Measurements from ENCODE around the gene POLG.

Gene POLG

DNA sequence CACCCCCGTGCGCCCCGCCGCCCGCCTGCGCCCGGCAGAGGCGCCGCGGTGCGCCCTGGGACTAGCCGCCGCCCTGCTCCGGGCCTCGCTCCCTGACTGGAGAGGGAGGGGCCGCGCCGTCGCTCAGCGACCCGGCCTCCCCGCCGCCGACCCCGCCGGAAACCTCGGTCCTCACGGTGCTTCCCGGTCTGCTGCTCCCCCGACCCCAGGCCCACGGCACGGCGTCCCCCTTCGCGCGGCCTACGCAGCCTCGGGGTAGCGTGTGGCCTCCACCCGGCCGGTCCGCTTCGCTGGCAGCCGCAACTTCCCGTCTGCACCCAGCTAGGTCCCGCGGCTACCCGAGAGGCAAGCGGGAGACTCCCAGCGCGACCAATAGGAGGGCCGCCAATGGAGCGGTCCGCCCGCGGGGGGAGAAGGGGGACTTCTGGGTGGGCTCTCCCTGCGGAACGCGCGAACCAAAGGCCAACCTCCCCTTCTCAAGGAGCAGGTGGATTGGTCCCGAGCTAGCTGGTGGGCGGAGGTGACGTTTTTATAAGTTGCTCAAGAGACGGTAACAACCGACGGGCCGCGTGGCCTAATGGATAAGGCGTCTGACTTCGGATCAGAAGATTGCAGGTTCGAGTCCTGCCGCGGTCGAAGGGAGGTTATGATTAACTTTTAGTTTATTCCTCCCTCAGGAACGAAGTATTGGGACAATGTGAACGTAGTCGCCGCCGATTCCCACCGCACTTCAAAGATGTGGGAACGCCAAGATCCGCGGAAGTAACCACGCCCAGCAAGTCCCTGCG, at the start of gene POLG:
Gene POLG, minus strand, starts transcription at position 315 of the 788 bp plus-strand sequence. CDS start 1,070 bp downstream, outside the sequence.
- no peaks in the 10 kb centered on the region for H3K9me3 ChIP-seq (ENCODE audit: severe bottlenecking)
- H3K36me3 ChIP-seq: peaks cover 36% of the 10 kb centered on the region
- peak; percentile 99 for DNase-seq
- TF ChIP-seq, protein P1, sequence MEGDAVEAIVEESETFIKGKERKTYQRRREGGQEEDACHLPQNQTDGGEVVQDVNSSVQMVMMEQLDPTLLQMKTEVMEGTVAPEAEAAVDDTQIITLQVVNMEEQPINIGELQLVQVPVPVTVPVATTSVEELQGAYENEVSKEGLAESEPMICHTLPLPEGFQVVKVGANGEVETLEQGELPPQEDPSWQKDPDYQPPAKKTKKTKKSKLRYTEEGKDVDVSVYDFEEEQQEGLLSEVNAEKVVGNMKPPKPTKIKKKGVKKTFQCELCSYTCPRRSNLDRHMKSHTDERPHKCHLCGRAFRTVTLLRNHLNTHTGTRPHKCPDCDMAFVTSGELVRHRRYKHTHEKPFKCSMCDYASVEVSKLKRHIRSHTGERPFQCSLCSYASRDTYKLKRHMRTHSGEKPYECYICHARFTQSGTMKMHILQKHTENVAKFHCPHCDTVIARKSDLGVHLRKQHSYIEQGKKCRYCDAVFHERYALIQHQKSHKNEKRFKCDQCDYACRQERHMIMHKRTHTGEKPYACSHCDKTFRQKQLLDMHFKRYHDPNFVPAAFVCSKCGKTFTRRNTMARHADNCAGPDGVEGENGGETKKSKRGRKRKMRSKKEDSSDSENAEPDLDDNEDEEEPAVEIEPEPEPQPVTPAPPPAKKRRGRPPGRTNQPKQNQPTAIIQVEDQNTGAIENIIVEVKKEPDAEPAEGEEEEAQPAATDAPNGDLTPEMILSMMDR (IDR thresholded peaks at IDR 0.05; ENCODE audit: low read depth, low read length): no peak
- H3K4me3 ChIP-seq (ENCODE audit: low read depth, low read length): peak within 1 kb of the TSS; percentile 73
- no peaks in the 10 kb centered on the region for H3K27me3 ChIP-seq (ENCODE audit: insufficient read depth, low read depth, severe bottlenecking)
- peak within 1 kb of the TSS; percentile 89 for H3K27ac ChIP-seq

DNA sequence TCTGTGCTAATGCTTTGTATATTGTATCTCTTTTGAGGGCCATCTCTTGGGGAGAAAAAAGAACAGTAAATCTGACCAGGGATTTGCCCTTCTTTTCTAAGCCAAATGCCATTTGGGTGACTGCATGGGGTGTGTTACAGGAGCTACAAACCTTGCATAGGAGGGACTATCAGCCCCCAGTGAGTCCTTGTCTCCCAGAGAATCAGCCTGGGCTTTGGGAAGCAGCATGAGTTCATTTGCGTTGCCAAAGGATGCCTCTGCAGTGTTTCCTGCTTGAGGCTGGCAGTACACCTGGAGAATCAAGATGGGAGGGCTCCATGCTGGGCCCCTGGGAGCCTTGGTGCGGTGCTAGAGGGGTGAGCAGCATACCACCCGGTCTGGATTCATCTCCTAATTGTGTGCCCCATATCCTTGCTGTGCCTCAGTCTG, 49.6 kb upstream of the POLG start:
- Histone ChIP-seq H3K27me3 (ENCODE audit: insufficient read depth, low read depth, severe bottlenecking) (no peaks in the 10 kb centered on the region), H3K36me3 (peaks cover 67% of the 10 kb centered on the region), H3K9me3 (ENCODE audit: severe bottlenecking) (no peaks in the 10 kb centered on the region), H3K27ac (peak overlapping the region; percentile 73), H3K4me3 (ENCODE audit: low read depth, low read length) (no peak overlapping the region)
- DNase-seq: no peak
- TF ChIP-seq, protein P1 (IDR thresholded peaks at IDR 0.05; ENCODE audit: low read depth, low read length): no peak

DNA sequence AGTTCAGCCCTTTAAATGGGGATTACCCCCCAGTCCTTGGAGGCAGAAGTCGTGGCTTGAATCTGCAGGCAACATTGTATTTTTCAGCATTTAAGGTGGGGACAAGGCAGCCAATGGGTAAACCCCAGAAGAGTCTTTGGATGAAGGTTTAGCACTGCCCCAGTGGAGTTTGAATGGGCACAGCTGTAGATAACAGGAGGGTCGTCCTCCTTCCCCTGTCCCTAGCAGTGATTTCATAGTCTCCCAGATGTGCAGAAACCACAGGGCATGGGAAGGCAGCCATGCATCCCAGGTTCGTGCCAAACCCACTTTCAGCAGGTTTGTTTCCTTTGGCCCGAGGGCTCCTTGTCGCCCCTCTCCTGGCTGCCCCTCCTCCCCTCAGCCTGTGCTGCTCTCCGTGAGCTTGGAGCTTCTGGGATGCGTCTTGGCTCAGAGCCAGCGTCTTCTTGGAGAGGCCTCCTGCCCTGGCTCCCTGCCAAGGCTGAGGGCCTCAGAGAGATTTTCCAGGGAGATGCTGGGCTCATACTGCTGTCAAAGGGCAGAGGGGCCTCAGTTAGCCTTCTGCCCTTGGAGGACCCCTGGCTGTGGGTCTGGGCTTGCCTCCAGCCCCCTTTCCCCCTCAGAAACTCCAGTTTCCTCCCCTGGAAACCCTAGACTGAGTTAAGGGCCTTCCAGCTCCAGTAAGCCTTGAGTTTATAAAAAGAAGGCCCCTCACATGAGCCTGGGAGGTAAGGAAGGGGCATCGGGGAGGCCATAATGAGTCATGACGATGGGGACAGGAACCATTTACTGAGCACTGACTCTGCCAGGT, 48.9 kb upstream of the POLG start:
- DNase-seq: peak; percentile 94
- H3K36me3 ChIP-seq: peaks cover 69% of the 10 kb centered on the region
- H3K9me3 ChIP-seq (ENCODE audit: severe bottlenecking): no peaks in the 10 kb centered on the region
- TF ChIP-seq, protein P1 (IDR thresholded peaks at IDR 0.05; ENCODE audit: low read depth, low read length): no peak
- peak overlapping the region; percentile 73 for H3K27ac ChIP-seq
- no peaks in the 10 kb centered on the region for H3K27me3 ChIP-seq (ENCODE audit: insufficient read depth, low read depth, severe bottlenecking)
- H3K4me3 ChIP-seq (ENCODE audit: low read depth, low read length): no peak overlapping the region

DNA sequence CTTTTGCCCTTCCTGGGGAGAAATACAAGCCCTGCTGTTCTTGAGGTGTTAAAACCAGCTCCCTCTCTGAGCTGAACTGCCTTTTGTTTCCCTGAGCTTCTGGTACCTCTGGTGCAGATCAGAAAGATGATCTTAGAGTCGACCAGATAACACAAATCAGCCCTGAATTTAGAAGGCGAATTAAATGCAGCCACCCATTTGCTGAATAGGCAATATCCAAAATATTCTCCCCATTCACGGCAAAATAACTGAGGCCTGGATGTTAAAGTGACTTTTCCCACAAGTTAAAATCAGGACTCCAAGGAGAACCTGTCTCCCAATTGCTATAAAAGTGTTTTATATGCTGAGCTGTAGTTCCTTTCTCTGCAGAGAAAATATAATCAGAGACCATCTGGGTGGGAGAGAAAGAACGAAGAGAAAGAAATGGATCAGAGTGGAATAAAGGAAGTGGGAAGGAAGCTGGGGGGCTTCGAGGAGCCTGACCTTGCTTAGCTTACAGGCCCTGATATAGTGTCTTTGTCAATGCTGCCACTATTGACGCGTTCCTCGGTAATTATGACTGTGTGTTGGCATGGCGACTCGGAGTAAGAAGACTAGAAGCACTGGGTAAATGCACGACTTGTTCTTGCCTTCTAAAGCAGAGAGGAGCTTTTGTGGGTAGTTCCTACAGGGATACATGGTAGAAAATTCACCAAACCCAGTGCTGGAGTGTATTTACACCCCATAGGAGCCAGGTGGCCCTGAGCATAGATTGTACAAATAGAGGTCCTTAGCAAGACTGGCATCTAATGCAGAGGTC, 47.5 kb upstream of the POLG start:
- Histone ChIP-seq H3K36me3 (peaks cover 75% of the 10 kb centered on the region), H3K27me3 (ENCODE audit: insufficient read depth, low read depth, severe bottlenecking) (no peaks in the 10 kb centered on the region)
- TF ChIP-seq, protein P1 (IDR thresholded peaks at IDR 0.05; ENCODE audit: low read depth, low read length): no peak

DNA sequence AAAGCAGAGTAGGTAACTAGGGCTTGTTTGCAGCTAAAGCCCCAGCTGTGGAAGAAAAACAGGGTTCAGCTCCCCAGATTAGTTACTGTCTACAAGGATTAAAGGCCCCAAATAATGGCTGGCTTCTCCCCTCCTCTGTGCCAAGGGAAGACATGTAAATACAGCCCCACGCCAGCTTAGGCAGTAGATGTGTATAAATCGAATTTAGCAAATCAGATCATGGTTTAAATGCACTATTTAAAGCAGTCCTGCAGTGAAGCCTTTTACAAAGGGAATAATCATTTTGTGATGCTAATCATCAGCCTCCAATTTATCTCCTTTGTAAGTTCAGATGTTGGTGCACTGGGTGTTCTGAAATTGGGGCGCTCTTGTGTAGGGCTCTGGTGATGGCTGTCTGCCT, 46.7 kb upstream of the POLG start:
- Histone ChIP-seq H3K36me3 (peaks cover 77% of the 10 kb centered on the region), H3K27me3 (ENCODE audit: insufficient read depth, low read depth, severe bottlenecking) (no peaks in the 10 kb centered on the region), H3K27ac (no peak overlapping the region), H3K4me3 (ENCODE audit: low read depth, low read length) (no peak overlapping the region), H3K9me3 (ENCODE audit: severe bottlenecking) (no peaks in the 10 kb centered on the region)
- TF ChIP-seq, protein P1 (IDR thresholded peaks at IDR 0.05; ENCODE audit: low read depth, low read length): no peak
- DNase-seq: no peak

More for the DNA sequence above, 47.5 kb upstream of the POLG start:
- Histone ChIP-seq H3K27ac (peak overlapping the region; percentile 73), H3K9me3 (ENCODE audit: severe bottlenecking) (no peaks in the 10 kb centered on the region), H3K4me3 (ENCODE audit: low read depth, low read length) (no peak overlapping the region)
- no peak for DNase-seq

Measured in WERI-Rb-1 (cell line).